T follicular helper cell (primary cell): ENCODE data around the gene CHRNA3.

Experiments
- DNase-seq: peaks from one replicate; pipeline ENCODE4 v3.0.0-alpha.2; 2020; ENCODE audit warnings: low read depth

The CHRNA3 gene

GRCh38 chr15:78636378-78636859, 15.6 kb upstream of the CHRNA3 start:
- DNase-seq: no peak

GRCh38 chr15:78635346-78635745, 14.6 kb upstream of the CHRNA3 start:
- no peak for DNase-seq

- DNase-seq: no peak
These were observed 13.7 kb upstream of the CHRNA3 start for GRCh38 chr15:78634210-78635145.

GRCh38 chr15:78633348-78633747, 12.6 kb upstream of the CHRNA3 start:
- DNase-seq: no peak

GRCh38 chr15:78630886-78631633, 10.3 kb upstream of the CHRNA3 start:
- DNase-seq: no peak

- DNase-seq: no peak
These were observed 8.9 kb upstream of the CHRNA3 start for GRCh38 chr15:78629716-78630065.

- DNase-seq: no peak
These were observed 8.4 kb upstream of the CHRNA3 start for GRCh38 chr15:78629031-78629715.

GRCh38 chr15:78628227-78628626, 7.4 kb upstream of the CHRNA3 start:
- no peak for DNase-seq

- DNase-seq: no peak
These were observed 6.6 kb upstream of the CHRNA3 start for GRCh38 chr15:78627348-78627747.

GRCh38 chr15:78626381-78626995, 5.7 kb upstream of the CHRNA3 start:
- no peak for DNase-seq

- DNase-seq: no peak
These were observed 4.9 kb upstream of the CHRNA3 start for GRCh38 chr15:78625606-78626280.

GRCh38 chr15:78624651-78625590, 4.1 kb upstream of the CHRNA3 start:
- no peak for DNase-seq

GRCh38 chr15:78623786-78624497, 3.1 kb upstream of the CHRNA3 start:
- DNase-seq: no peak

GRCh38 chr15:78621810-78622402, 1.1 kb upstream of the CHRNA3 start:
- DNase-seq: no peak

GRCh38 chr15:78620021-78620526, 722 bp downstream of the CHRNA3 start:
- no peak for DNase-seq

GRCh38 chr15:78619022-78619950, 1.5 kb downstream of the CHRNA3 start:
- DNase-seq: no peak

- peak; percentile 60 for DNase-seq
These were observed 2.3 kb downstream of the CHRNA3 start for GRCh38 chr15:78618490-78618934.

- DNase-seq: no peak
These were observed 2.7 kb downstream of the CHRNA3 start for GRCh38 chr15:78618064-78618463.
